SU-DHL-6 (cell line): ENCODE measurements around the gene GJC3.
"Not testable (repeated sequence)": the region's sequence is repeated elsewhere in the genome, so short reads cannot be mapped to it uniquely, and the experiment has no call there.

Source experiments
- H2AFZ ChIP-seq: fragments of 200-600 bp; sonication (generic); 2 replicates; pipeline ENCODE4 v1.6.1; 2014; ENCODE audit warnings: low read depth, mild to moderate bottlenecking, moderate library complexity, mixed read lengths, antibody characterized with exemption, low read length; ENCODE audit not compliant: severe bottlenecking
- H3F3A ChIP-seq: fragments of 200-600 bp; shearing (Covaris generic); 2 replicates; pipeline ENCODE4 v1.6.0; 2016; ENCODE audit warnings: antibody characterized with exemption, mild to moderate bottlenecking; ENCODE audit not compliant: insufficient read depth
- H3K27ac ChIP-seq: fragments of 200-600 bp; sonication (generic); 2 replicates; pipeline ENCODE4 v1.5.1; 2016; ENCODE audit warnings: low read depth, mild to moderate bottlenecking, low read length, moderate library complexity, mixed read lengths
- H3K27me3 ChIP-seq: fragments of 200-600 bp; sonication (generic), shearing (Covaris generic); 2 replicates; pipeline ENCODE4 v1.6.0; 2014; ENCODE audit warnings: mild to moderate bottlenecking, low read length
- H3K36me3 ChIP-seq: fragments of 200-600 bp; sonication (generic); 2 replicates; pipeline ENCODE4 v1.6.1; 2014; ENCODE audit warnings: mild to moderate bottlenecking, low read length, mixed read lengths
- H3K4me2 ChIP-seq: fragments of 300-600, 200-600 bp; shearing (Covaris generic), sonication (generic); 2 replicates; pipeline ENCODE4 v1.6.0; 2014; ENCODE audit warnings: low read length, low read depth, mild to moderate bottlenecking; ENCODE audit not compliant: poor library complexity, severe bottlenecking
- H3K4me3 ChIP-seq: fragments of 200-600 bp; sonication (generic); 2 replicates; pipeline ENCODE4 v1.5.1; 2014; ENCODE audit warnings: antibody characterized with exemption, low read length, mild to moderate bottlenecking, mixed read lengths; ENCODE audit not compliant: insufficient read depth, poor library complexity, severe bottlenecking
- H3K79me2 ChIP-seq: fragments of 200-600 bp; sonication (generic); 2 replicates; pipeline ENCODE4 v1.6.1; 2014; ENCODE audit warnings: mild to moderate bottlenecking, low read length, moderate library complexity; ENCODE audit not compliant: insufficient read depth
- H3K9ac ChIP-seq: fragments of 200-600 bp; sonication (generic); 2 replicates; pipeline ENCODE4 v1.7.0; 2014; ENCODE audit warnings: mild to moderate bottlenecking, low read length
- H3K9me2 ChIP-seq: fragments of 200-600 bp; sonication (generic); replicated peaks from 2 replicates; pipeline ENCODE4 v1.6.1; 2014; ENCODE audit warnings: low read length; ENCODE audit not compliant: insufficient read depth
- H3K9me3 ChIP-seq: fragments of 200-600 bp; sonication (generic); 2 replicates; pipeline ENCODE4 v1.6.1; 2014; ENCODE audit warnings: low read length, mixed read lengths; ENCODE audit not compliant: insufficient read depth
- H4K20me1 ChIP-seq: fragments of 200-600 bp; sonication (generic); 2 replicates; pipeline ENCODE4 v1.6.1; 2014; ENCODE audit warnings: low read depth, mild to moderate bottlenecking, antibody characterized with exemption, low read length, moderate library complexity, mixed read lengths
- EZH2phosphoT487 ChIP-seq: fragments of 200-600 bp; sonication (generic), shearing (Covaris generic); conservative IDR thresholded peaks from 2 replicates; pipeline ENCODE4 v1.6.1; 2018; ENCODE audit warnings: mild to moderate bottlenecking, antibody characterized with exemption, low read length, moderate library complexity, mixed read lengths
- TF ChIP-seq, protein P1 (sequence below): fragments of 200-600 bp; sonication (generic); IDR thresholded peaks from one replicate; pipeline ENCODE4 v1.5.1; 2017; ENCODE audit warnings: antibody characterized with exemption, mild to moderate bottlenecking, low read length, moderate library complexity; ENCODE audit not compliant: insufficient read depth, poor library complexity, severe bottlenecking

GJC3 gene

DNA sequence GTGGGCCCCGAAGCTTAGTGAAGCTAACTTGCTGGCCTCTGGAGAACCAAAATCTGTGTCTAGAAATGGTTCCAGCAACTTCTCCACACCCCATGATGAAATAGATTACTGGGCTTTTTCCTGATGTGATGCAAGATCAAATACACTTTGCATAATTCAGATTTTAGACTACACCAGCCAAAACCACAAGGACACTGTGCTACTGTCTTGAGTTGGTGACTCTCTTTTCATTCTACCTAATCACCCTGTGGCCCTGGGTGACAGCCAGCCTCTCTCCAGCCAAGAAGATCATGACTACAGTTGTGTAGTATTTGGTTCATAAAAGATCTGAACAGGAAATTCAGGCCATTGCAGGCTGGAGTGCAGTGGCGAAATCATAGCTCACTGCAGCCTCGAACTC lies 24.2 kb upstream of the GJC3 start:
- Histone ChIP-seq H3K79me2 (no peaks in the 10 kb centered on the region), H3K4me3 (no peak overlapping the region), H3K27ac (no peak overlapping the region), H3K9me3 (no peaks in the 10 kb centered on the region; the same call in 1 of the 2 replicates), H3F3A (no peaks in the 10 kb centered on the region), H3K36me3 (no peaks in the 10 kb centered on the region), H3K9ac (no peak overlapping the region), H2AFZ (no peak overlapping the region), H4K20me1 (no peaks in the 10 kb centered on the region), H3K4me2 (no peak overlapping the region), H3K9me2 (no peaks in the 10 kb centered on the region), H3K27me3 (no peaks in the 10 kb centered on the region)
- no peak for TF ChIP-seq EZH2phosphoT487
- TF ChIP-seq, protein P1, sequence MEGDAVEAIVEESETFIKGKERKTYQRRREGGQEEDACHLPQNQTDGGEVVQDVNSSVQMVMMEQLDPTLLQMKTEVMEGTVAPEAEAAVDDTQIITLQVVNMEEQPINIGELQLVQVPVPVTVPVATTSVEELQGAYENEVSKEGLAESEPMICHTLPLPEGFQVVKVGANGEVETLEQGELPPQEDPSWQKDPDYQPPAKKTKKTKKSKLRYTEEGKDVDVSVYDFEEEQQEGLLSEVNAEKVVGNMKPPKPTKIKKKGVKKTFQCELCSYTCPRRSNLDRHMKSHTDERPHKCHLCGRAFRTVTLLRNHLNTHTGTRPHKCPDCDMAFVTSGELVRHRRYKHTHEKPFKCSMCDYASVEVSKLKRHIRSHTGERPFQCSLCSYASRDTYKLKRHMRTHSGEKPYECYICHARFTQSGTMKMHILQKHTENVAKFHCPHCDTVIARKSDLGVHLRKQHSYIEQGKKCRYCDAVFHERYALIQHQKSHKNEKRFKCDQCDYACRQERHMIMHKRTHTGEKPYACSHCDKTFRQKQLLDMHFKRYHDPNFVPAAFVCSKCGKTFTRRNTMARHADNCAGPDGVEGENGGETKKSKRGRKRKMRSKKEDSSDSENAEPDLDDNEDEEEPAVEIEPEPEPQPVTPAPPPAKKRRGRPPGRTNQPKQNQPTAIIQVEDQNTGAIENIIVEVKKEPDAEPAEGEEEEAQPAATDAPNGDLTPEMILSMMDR = no peak

DNA sequence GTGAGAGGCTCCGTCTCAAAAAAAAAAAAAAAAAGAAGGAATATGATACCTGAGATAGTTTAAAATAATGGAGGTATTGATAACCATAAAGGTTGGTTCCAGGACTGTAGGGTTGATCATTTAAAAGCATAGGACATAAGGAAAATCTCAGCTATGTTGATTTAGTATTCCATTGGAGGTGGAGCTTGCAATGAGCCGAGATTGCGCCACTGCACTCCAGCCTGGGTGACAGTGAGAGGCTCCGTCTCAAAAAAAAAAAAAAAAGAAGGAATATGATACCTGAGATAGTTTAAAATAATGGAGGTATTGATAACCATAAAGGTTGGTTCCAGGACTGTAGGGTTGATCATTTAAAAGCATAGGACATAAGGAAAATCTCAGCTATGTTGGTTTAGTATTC lies 23.2 kb upstream of the GJC3 start:
- H3K79me2 ChIP-seq, H3K36me3 ChIP-seq, H3K4me2 ChIP-seq, H2AFZ ChIP-seq, H3K27me3 ChIP-seq, H3K9me3 ChIP-seq, H3K4me3 ChIP-seq, H3F3A ChIP-seq, H3K9me2 ChIP-seq, H3K27ac ChIP-seq, H4K20me1 ChIP-seq, H3K9ac ChIP-seq: not testable (repeated sequence)

DNA sequence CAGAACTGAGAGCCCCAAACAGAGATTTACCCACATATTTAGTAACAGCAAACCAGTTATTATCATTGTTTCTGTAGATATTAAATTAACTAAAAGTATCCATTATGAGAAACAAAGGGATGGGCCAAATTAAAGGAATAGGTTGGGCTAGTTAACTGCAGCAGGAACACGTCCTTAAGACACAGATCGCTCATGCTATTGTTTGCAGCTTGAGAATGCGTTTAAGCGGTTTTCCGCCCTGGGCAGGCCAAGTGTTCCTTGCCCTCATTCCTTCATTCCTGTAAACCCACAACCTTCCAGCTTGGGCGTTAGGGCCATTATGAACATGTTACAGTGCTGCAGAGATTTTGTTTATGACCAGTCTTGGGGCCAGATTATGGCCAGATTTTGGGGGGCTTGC lies 21.4 kb upstream of the GJC3 start:
- H3K79me2 ChIP-seq, H3K27me3 ChIP-seq, H4K20me1 ChIP-seq, H3F3A ChIP-seq, H3K36me3 ChIP-seq, H3K27ac ChIP-seq, H3K4me3 ChIP-seq, H3K9me2 ChIP-seq, H3K4me2 ChIP-seq, H2AFZ ChIP-seq, H3K9me3 ChIP-seq, H3K9ac ChIP-seq: not testable (repeated sequence)

DNA sequence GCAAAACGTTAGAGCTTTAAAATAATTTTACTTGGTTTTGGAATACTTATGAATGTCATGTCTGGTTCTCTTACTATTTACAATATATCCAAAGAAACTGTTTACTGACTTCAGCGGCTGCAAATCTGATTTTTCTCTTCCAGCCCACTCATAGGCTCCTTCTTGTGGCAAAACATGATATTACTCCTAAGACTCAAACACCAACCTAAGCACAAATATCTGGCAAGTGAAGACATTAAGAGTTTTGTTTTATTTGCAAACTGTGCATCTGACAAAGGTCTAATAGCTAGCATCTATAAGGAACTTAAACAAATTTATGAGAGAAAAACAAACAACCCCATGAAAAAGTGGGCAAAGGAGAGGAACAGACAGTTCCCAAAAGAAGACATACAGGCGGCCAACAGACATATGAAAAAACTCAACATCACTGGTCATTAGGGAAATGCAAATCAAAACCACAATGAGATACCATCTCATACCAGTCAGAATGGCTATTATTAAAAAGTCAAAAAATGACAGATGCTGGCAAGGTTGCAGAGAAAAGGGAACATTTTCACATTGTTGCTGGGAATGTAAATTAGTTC lies 20.3 kb upstream of the GJC3 start:
- no peaks in the 10 kb centered on the region for H3F3A ChIP-seq
- H2AFZ ChIP-seq = no peak overlapping the region
- H3K9ac ChIP-seq = no peak overlapping the region
- H3K4me3 ChIP-seq = no peak overlapping the region
- H3K36me3 ChIP-seq = no peaks in the 10 kb centered on the region
- TF ChIP-seq EZH2phosphoT487 = no peak
- TF ChIP-seq, protein P1 = peak; percentile 39
- no peak overlapping the region for H3K4me2 ChIP-seq
- H3K79me2 ChIP-seq = no peaks in the 10 kb centered on the region
- H3K9me2 ChIP-seq = no peaks in the 10 kb centered on the region
- H4K20me1 ChIP-seq = no peaks in the 10 kb centered on the region
- no peak overlapping the region for H3K27ac ChIP-seq
- no peaks in the 10 kb centered on the region; the same call in 1 of the 2 replicates for H3K9me3 ChIP-seq
- H3K27me3 ChIP-seq = no peaks in the 10 kb centered on the region
